ENCODE data around the gene MEIKIN. TPM values are rescaled to one million over a fixed set of nuclear protein-coding genes. Genes with fewer than 3 reads are reported as not detected.
A peak's percentile ranks its signal among the peaks of the same experiment; 100 is the strongest.

Gene MEIKIN
- total and polyA plus RNA-seq, 2 experiments from 2014 or later, result not detected

GRCh38 chr5:131939690-131940345 is 5.6 kb downstream of the MEIKIN start (continued):
- TF ChIP-seq, protein P1, sequence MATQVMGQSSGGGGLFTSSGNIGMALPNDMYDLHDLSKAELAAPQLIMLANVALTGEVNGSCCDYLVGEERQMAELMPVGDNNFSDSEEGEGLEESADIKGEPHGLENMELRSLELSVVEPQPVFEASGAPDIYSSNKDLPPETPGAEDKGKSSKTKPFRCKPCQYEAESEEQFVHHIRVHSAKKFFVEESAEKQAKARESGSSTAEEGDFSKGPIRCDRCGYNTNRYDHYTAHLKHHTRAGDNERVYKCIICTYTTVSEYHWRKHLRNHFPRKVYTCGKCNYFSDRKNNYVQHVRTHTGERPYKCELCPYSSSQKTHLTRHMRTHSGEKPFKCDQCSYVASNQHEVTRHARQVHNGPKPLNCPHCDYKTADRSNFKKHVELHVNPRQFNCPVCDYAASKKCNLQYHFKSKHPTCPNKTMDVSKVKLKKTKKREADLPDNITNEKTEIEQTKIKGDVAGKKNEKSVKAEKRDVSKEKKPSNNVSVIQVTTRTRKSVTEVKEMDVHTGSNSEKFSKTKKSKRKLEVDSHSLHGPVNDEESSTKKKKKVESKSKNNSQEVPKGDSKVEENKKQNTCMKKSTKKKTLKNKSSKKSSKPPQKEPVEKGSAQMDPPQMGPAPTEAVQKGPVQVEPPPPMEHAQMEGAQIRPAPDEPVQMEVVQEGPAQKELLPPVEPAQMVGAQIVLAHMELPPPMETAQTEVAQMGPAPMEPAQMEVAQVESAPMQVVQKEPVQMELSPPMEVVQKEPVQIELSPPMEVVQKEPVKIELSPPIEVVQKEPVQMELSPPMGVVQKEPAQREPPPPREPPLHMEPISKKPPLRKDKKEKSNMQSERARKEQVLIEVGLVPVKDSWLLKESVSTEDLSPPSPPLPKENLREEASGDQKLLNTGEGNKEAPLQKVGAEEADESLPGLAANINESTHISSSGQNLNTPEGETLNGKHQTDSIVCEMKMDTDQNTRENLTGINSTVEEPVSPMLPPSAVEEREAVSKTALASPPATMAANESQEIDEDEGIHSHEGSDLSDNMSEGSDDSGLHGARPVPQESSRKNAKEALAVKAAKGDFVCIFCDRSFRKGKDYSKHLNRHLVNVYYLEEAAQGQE (IDR thresholded peaks at IDR 0.05; ENCODE audit: unreplicated experiment), result no peak
- no peak for TF ChIP-seq STAT1 (IDR thresholded peaks at IDR 0.05; ENCODE audit: unreplicated experiment)
- no peak for TF ChIP-seq NANOG (IDR thresholded peaks at IDR 0.05; ENCODE audit: borderline replicate concordance)
- TF ChIP-seq EZH2phosphoT487 (IDR thresholded peaks at IDR 0.05; ENCODE audit: unreplicated experiment), result no peak
- no peak for TF ChIP-seq POLR2AphosphoS5 (IDR thresholded peaks at IDR 0.05; ENCODE audit: low read depth)

GRCh38 chr5:131932235-131932634 is 13.2 kb downstream of the MEIKIN start:
- H3K27me3 Mint-ChIP-seq (ENCODE audit: insufficient read depth, low read depth, poor library complexity), result peaks cover 2% of the 10 kb centered on the region
- H3K27ac Mint-ChIP-seq, result no peak overlapping the region

DNA sequence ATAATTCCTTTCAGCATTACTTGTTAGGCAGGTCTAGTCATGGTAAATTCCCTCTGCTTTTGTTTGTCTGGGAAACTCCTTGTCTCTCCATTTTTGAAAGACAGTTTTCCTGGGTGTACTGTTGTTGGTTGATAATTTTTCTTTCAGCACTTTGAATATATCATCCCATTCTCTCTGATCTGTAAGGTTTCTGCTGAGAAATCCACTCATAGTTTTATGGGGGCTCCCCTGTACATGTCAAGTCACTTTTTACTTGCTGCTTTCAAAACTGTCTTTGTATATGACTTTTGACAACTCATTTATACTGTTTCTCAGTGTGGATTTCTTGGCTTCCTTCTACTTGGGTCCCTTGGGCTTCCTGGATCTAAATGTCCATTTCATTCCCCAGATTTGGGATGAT is 16.5 kb downstream of the MEIKIN start:
- Histone ChIP-seq H3K36me3 (ENCODE audit: insufficient read depth) (no peaks in the 10 kb centered on the region), H3K27me3 (ENCODE audit: insufficient read depth) (no peaks in the 10 kb centered on the region), H3K4me1 (ENCODE audit: insufficient read depth) (peaks cover 13% of the 10 kb centered on the region), H3K4me2 (no peak overlapping the region), H4K20me1 (replicated peaks; ENCODE audit: insufficient read depth) (no peaks in the 10 kb centered on the region), H3K9me2 (ENCODE audit: insufficient read depth) (no peaks in the 10 kb centered on the region), H3K79me2 (replicated peaks; ENCODE audit: insufficient read depth) (no peaks in the 10 kb centered on the region), H2AFZ (no peak overlapping the region), H3K27ac (ENCODE audit: low read depth) (no peak overlapping the region), H3K4me3 (no peak overlapping the region), H3F3A (replicated peaks; ENCODE audit: low read depth) (no peaks in the 10 kb centered on the region)
- Mint-ChIP-seq H3K4me1 (peaks cover 18% of the 10 kb centered on the region; the same call in 2 of the 3 replicates), H3K27me3 (ENCODE audit: insufficient read depth, low read depth, poor library complexity) (peaks cover 2% of the 10 kb centered on the region), H3K36me3 (ENCODE audit: low read depth) (peaks cover 11% of the 10 kb centered on the region; the same call in 2 of the 3 replicates), H3K27ac (no peak overlapping the region), H3K4me3 (no peak overlapping the region), H3K9me3 (peaks cover 43% of the 10 kb centered on the region)
- ATAC-seq (no peak), DNase-seq (ENCODE audit: low spot score) (no peak)
- TF ChIP-seq STAT1 (IDR thresholded peaks at IDR 0.05; ENCODE audit: unreplicated experiment), result no peak
- TF ChIP-seq, protein P1 (IDR thresholded peaks at IDR 0.05; ENCODE audit: unreplicated experiment), result no peak

More at GRCh38 chr5:131932235-131932634, 13.2 kb downstream of the MEIKIN start:
- Histone ChIP-seq H3K79me2 (replicated peaks; ENCODE audit: insufficient read depth) (no peaks in the 10 kb centered on the region), H3K27me3 (ENCODE audit: insufficient read depth) (no peaks in the 10 kb centered on the region), H3K4me3 (no peak overlapping the region), H3K4me2 (peak overlapping the region; percentile 4; the same call in 1 of the 2 replicates), H4K20me1 (replicated peaks; ENCODE audit: insufficient read depth) (no peaks in the 10 kb centered on the region), H2AFZ (no peak overlapping the region), H3K4me1 (ENCODE audit: insufficient read depth) (peaks cover 13% of the 10 kb centered on the region), H3F3A (replicated peaks; ENCODE audit: low read depth) (no peaks in the 10 kb centered on the region), H3K27ac (ENCODE audit: low read depth) (no peak overlapping the region), H3K36me3 (ENCODE audit: insufficient read depth) (no peaks in the 10 kb centered on the region), H3K9me2 (ENCODE audit: insufficient read depth) (no peaks in the 10 kb centered on the region)
- peak; percentile 68 for DNase-seq (ENCODE audit: low spot score)
- no peak for TF ChIP-seq JUNB (IDR thresholded peaks at IDR 0.05; ENCODE audit: unreplicated experiment)
- TF ChIP-seq NANOG (IDR thresholded peaks at IDR 0.05; ENCODE audit: borderline replicate concordance), result peak; percentile 33; the same call in 1 of the 2 replicates
- H3K4me3 Mint-ChIP-seq, result no peak overlapping the region
- H3K4me1 Mint-ChIP-seq, result peaks cover 18% of the 10 kb centered on the region; the same call in 2 of the 3 replicates
- peaks cover 9% of the 10 kb centered on the region; the same call in 1 of the 3 replicates for H3K36me3 Mint-ChIP-seq (ENCODE audit: low read depth)
- H3K9me3 Mint-ChIP-seq, result peaks cover 32% of the 10 kb centered on the region
- peak; percentile 94 for ATAC-seq
